HepG2 (cell line): Measurements from ENCODE around the gene CORO1A. TPM values are rescaled to one million over a fixed set of nuclear protein-coding genes. Genes with fewer than 3 reads are reported as not detected.
"Not testable (repeated sequence)": the region's sequence is repeated elsewhere in the genome, so short reads cannot be mapped to it uniquely, and the experiment has no call there.

ENCODE experiments used
- ATAC-seq: fragments of 200-7000 bp; cut with Tn5 transposase; 3 replicates; pipeline ENCODE4 v1.9.1; 2020; ENCODE audit warnings: mild to moderate bottlenecking, moderate library complexity
- BruUV-seq: library from RNA; stranded (reverse); fragments of 400-500 nt; replicated peaks from 2 replicates; lab custom pipeline; 2021; lab: Mats Ljungman, UMichigan
- CTCF ChIA-PET: fragments of 300-600 bp; formaldehyde crosslinking; extraction: SDS; loops from one replicate; lab custom pipeline; 2021; ENCODE audit warnings: low total read pairs, inconsistent platforms, low intra/inter-chr PET ratio; lab: Yijun Ruan, JAX
- POLR2A ChIA-PET: fragments of 350-600 bp; sonication (Branson Sonifier 250); formaldehyde crosslinking; loops from one replicate; lab custom pipeline; 2020; ENCODE audit warnings: antibody characterized with exemption, inconsistent platforms; lab: Yijun Ruan, JAX
- DNase-seq: peaks from one replicate; pipeline ENCODE4 v3.0.0-alpha.2; 2015; ENCODE audit warnings: low spot score
- FAIRE-seq: peaks from 3 replicates; lab custom pipeline; 2011; peaks lifted over from hg19 to GRCh38; lab: Jason Lieb, UNC
- H2AFZ ChIP-seq: one replicate; pipeline ENCODE4 v1.6.1; 2011; ENCODE audit warnings: low read length, inconsistent platforms
- H3K27ac ChIP-seq: fragments of 300-600 bp; 3 replicates; pipeline ENCODE4 v1.8.0; 2011; ENCODE audit warnings: mixed run types, mild to moderate bottlenecking, mixed read lengths, low read length, inconsistent platforms; ENCODE audit not compliant: insufficient read depth; ENCODE audit errors: extremely low read length
- H3K27me3 ChIP-seq, 2 experiments: fragments of 200-600 bp in 1 of 2; 2 replicates in 1 of 2; 3 replicates in 1 of 2; pipeline versions ENCODE4 v1.6.0 to v1.8.0; 2011; ENCODE audit warnings: low read length in 2 of 2, mild to moderate bottlenecking in 2 of 2, moderate library complexity in 2 of 2, inconsistent platforms in 1 of 2; ENCODE audit not compliant: insufficient read depth in 2 of 2, control insufficient read depth in 1 of 2
- H3K36me3 ChIP-seq, 2 experiments: fragments of 200-600 bp in 1 of 2; replicated peaks in 1 of 2; 2 replicates in 1 of 2; 3 replicates in 1 of 2; pipeline versions ENCODE4 v1.5.1 to v1.8.0; 2011; ENCODE audit warnings: low read length in 2 of 2, inconsistent platforms in 1 of 2; ENCODE audit not compliant: insufficient read depth in 2 of 2, control insufficient read depth in 1 of 2
- H3K4me1 ChIP-seq: 2 replicates; pipeline ENCODE4 v1.5.1; 2012; ENCODE audit warnings: low read length, inconsistent platforms; ENCODE audit not compliant: insufficient read depth
- H3K4me2 ChIP-seq: 2 replicates; pipeline ENCODE4 v1.6.0; 2011; ENCODE audit warnings: low read depth, low read length, inconsistent platforms
- H3K4me3 ChIP-seq, 3 experiments: fragments of 200-600 bp in 1 of 3; sonication (generic), shearing (Covaris generic) in 1 of 3; replicated peaks in 1 of 3; 2 replicates each; pipeline ENCODE4 v1.5.1; 2011 to 2016; ENCODE audit warnings: low read length in 3 of 3, inconsistent platforms in 2 of 3, low read depth in 2 of 3, mild to moderate bottlenecking in 2 of 3, control low read depth in 1 of 3, mixed read lengths in 1 of 3; ENCODE audit not compliant: insufficient read depth in 1 of 3
- H3K79me2 ChIP-seq: one replicate; pipeline ENCODE4 v1.6.1; 2011; ENCODE audit warnings: low read length, inconsistent platforms; ENCODE audit not compliant: insufficient read depth
- H3K9ac ChIP-seq: 2 replicates; pipeline ENCODE4 v1.6.0; 2011; ENCODE audit warnings: mild to moderate bottlenecking, low read depth, low read length, inconsistent platforms; ENCODE audit not compliant: insufficient read depth
- H3K9me3 ChIP-seq: 2 replicates; pipeline ENCODE4 v1.5.1; 2012; ENCODE audit warnings: mild to moderate bottlenecking, low read length
- H4K20me1 ChIP-seq: 2 replicates; pipeline ENCODE4 v1.6.0; 2011; ENCODE audit warnings: inconsistent platforms, mild to moderate bottlenecking, low read length, moderate library complexity; ENCODE audit not compliant: insufficient read depth
- WGBS: methylation state at CpG from one replicate; pipeline ENCODE4 v1.1.6; 2017; ENCODE audit warnings: low lambda C conversion rate; 5-methylcytosine and 5-hydroxymethylcytosine counted together
- in situ Hi-C: cut with HindIII; loops from 2 replicates; pipeline ENCODE4 v1.10.0; 2017; ENCODE audit warnings: low pct_unique_long_range_greater_than_20kb; ENCODE audit not compliant: extremely low pct_ligation_motif_present
- intact Hi-C: fragments of 100-400 bp; cut with micrococcal nuclease; formaldehyde crosslinking; loops from one replicate; pipeline ENCODE4 v1.10.0; 2022; ENCODE audit not compliant: unreplicated experiment
- polyA plus RNA-seq, 8 experiments: library from polyadenylated mRNA; depleted of rRNA in 3 of 8; stranded (reverse) in 7 of 8; unstranded in 1 of 8; fragments of >200 nt; fragmentation: Illumina TruSeq in 4 of 8; extraction: Trizol in 4 of 8; gene quantifications; 2 replicates each; pipeline versions ENCODE4 v1.2.1 to v1.2.3, GENCODE V29; 2011 to 2016; ENCODE audit warnings: low read depth in 4 of 8, missing spikeins in 1 of 8, mixed read lengths in 1 of 8; ENCODE audit not compliant: insufficient read depth in 1 of 8
- small RNA-seq, 3 experiments: library from RNA; depleted of rRNA; stranded (forward); fragments of <200 nt; gene quantifications; one replicate each; pipeline ENCODE3, GENCODE V24; 2012; ENCODE audit warnings: low read depth in 2 of 3, low replicate concordance in 1 of 3; ENCODE audit not compliant: insufficient read length in 3 of 3, insufficient read depth in 2 of 3
- total RNA-seq, 5 experiments: library from RNA; depleted of rRNA; stranded (reverse); fragments of >200 nt; fragmentation: Illumina TruSeq; extraction: Trizol; gene quantifications; 2 replicates each; pipeline ENCODE4 v1.2.3, GENCODE V29; 2016; ENCODE audit warnings: low read depth in 1 of 5

The CORO1A gene
- total and polyA plus RNA-seq, 2 of the 13 experiments (the other 11 are each of a cell fraction or from before 2014, with no cell fraction given) = 6.5 to 12.9 TPM

GRCh38 chr16:30217082-30217481, 33.7 kb downstream of the CORO1A start:
- intact Hi-C loops, H3K4me2 ChIP-seq, H3K9ac ChIP-seq, H3K27me3 ChIP-seq, CTCF ChIA-PET, H3K79me2 ChIP-seq, H2AFZ ChIP-seq, FAIRE-seq, DNase-seq, POLR2A ChIA-PET, ATAC-seq, H3K9me3 ChIP-seq, H3K36me3 ChIP-seq, H3K4me1 ChIP-seq, H3K4me3 ChIP-seq, H4K20me1 ChIP-seq, BruUV-seq, H3K27ac ChIP-seq, in situ Hi-C loops: not testable (repeated sequence)
- 18% methylated on average over 3 of the region's 5 CpGs for WGBS

Small RNA genes lying within 50 kb of the gene (small RNA-seq; reads per million reads assigned to genes)
- gene AC106782.4 = 0 reads per million in 3 experiments

Other genes with a start within 250 kb of the CORO1A start
- 64.5 and 105 TPM in 2 replicates for gene TMEM219, start 221.5 kb upstream of the CORO1A start, total RNA-seq (2016; rRNA removed; fragmentation: Illumina TruSeq; extraction: Trizol)
- gene TMEM219, start 221.5 kb upstream of the CORO1A start, polyA plus RNA-seq (2011; rRNA removed) = 115 and 151 TPM in 2 replicates
- 27.6 and 43.2 TPM in 2 replicates for gene TAOK2, start 209.7 kb upstream of the CORO1A start, total RNA-seq (2016; rRNA removed; fragmentation: Illumina TruSeq; extraction: Trizol)
- gene TAOK2, start 209.7 kb upstream of the CORO1A start, polyA plus RNA-seq (2011; rRNA removed) = 17.4 and 24.8 TPM in 2 replicates
- 17.2 and 17.3 TPM in 2 replicates for gene HIRIP3, start 188.0 kb upstream of the CORO1A start, total RNA-seq (2016; rRNA removed; fragmentation: Illumina TruSeq; extraction: Trizol)
- gene HIRIP3, start 188.0 kb upstream of the CORO1A start, polyA plus RNA-seq (2011; rRNA removed) = 12.6 and 16.3 TPM in 2 replicates
- gene INO80E, start 187.4 kb upstream of the CORO1A start, total RNA-seq (2016; rRNA removed; fragmentation: Illumina TruSeq; extraction: Trizol) = 39.5 and 45.6 TPM in 2 replicates
- 25.8 and 28.4 TPM in 2 replicates for gene INO80E, start 187.4 kb upstream of the CORO1A start, polyA plus RNA-seq (2011; rRNA removed)
- gene DOC2A, start 172.6 kb upstream of the CORO1A start, total RNA-seq (2016; rRNA removed; fragmentation: Illumina TruSeq; extraction: Trizol) = 0.15 and 0.21 TPM in 2 replicates
- 0.55 and 1.4 TPM in 2 replicates for gene DOC2A, start 172.6 kb upstream of the CORO1A start, polyA plus RNA-seq (2011; rRNA removed)
- not detected in 2 replicates for gene C16orf92, start 160.4 kb upstream of the CORO1A start, total RNA-seq (2016; rRNA removed; fragmentation: Illumina TruSeq; extraction: Trizol)
- not detected in 2 replicates for gene C16orf92, start 160.4 kb upstream of the CORO1A start, polyA plus RNA-seq (2011; rRNA removed)
- gene TLCD3B, start 152.3 kb upstream of the CORO1A start, total RNA-seq (2016; rRNA removed; fragmentation: Illumina TruSeq; extraction: Trizol) = not detected in 2 replicates
- 0.24 TPM in 1 of 2 replicates, not detected in the other for gene TLCD3B, start 152.3 kb upstream of the CORO1A start, polyA plus RNA-seq (2011; rRNA removed)
- 925 and 999 TPM in 2 replicates for gene ALDOA, start 117.8 kb upstream of the CORO1A start, total RNA-seq (2016; rRNA removed; fragmentation: Illumina TruSeq; extraction: Trizol)
- gene ALDOA, start 117.8 kb upstream of the CORO1A start, polyA plus RNA-seq (2011; rRNA removed) = 1,884 and 1,912 TPM in 2 replicates
- gene PPP4C, start 107.6 kb upstream of the CORO1A start, total RNA-seq (2016; rRNA removed; fragmentation: Illumina TruSeq; extraction: Trizol) = 176 and 177 TPM in 2 replicates
- 220 and 272 TPM in 2 replicates for gene PPP4C, start 107.6 kb upstream of the CORO1A start, polyA plus RNA-seq (2011; rRNA removed)
- 0.24 TPM in 1 of 2 replicates, not detected in the other for gene TBX6, start 91.7 kb upstream of the CORO1A start, total RNA-seq (2016; rRNA removed; fragmentation: Illumina TruSeq; extraction: Trizol)
- gene TBX6, start 91.7 kb upstream of the CORO1A start, polyA plus RNA-seq (2011; rRNA removed) = 0.42 and 0.51 TPM in 2 replicates
- 4.8 and 5.4 TPM in 2 replicates for gene YPEL3, start 87.4 kb upstream of the CORO1A start, total RNA-seq (2016; rRNA removed; fragmentation: Illumina TruSeq; extraction: Trizol)
- gene YPEL3, start 87.4 kb upstream of the CORO1A start, polyA plus RNA-seq (2011; rRNA removed) = 47.0 and 63.6 TPM in 2 replicates
- 14.3 and 20.6 TPM in 2 replicates for gene GDPD3, start 70.1 kb upstream of the CORO1A start, total RNA-seq (2016; rRNA removed; fragmentation: Illumina TruSeq; extraction: Trizol)
- gene GDPD3, start 70.1 kb upstream of the CORO1A start, polyA plus RNA-seq (2011; rRNA removed) = 18.7 and 21.2 TPM in 2 replicates
- gene MAPK3, start 60.4 kb upstream of the CORO1A start, total RNA-seq (2016; rRNA removed; fragmentation: Illumina TruSeq; extraction: Trizol) = 27.7 and 32.5 TPM in 2 replicates
- gene MAPK3, start 60.4 kb upstream of the CORO1A start, polyA plus RNA-seq (2011; rRNA removed) = 168 and 206 TPM in 2 replicates
- 295 and 354 TPM in 2 replicates for gene BOLA2B, start 10.1 kb downstream of the CORO1A start, total RNA-seq (2016; rRNA removed; fragmentation: Illumina TruSeq; extraction: Trizol)
- 63.8 and 97.0 TPM in 2 replicates for gene BOLA2B, start 10.1 kb downstream of the CORO1A start, polyA plus RNA-seq (2011; rRNA removed)
- gene SLX1A, start 10.3 kb downstream of the CORO1A start, total RNA-seq (2016; rRNA removed; fragmentation: Illumina TruSeq; extraction: Trizol) = 13.4 and 37.1 TPM in 2 replicates
- gene SLX1A, start 10.3 kb downstream of the CORO1A start, polyA plus RNA-seq (2011; rRNA removed) = 9.1 and 12.0 TPM in 2 replicates
- 20.7 and 28.3 TPM in 2 replicates for gene SULT1A3, start 15.7 kb downstream of the CORO1A start, total RNA-seq (2016; rRNA removed; fragmentation: Illumina TruSeq; extraction: Trizol)
- 15.4 and 21.0 TPM in 2 replicates for gene SULT1A3, start 15.7 kb downstream of the CORO1A start, polyA plus RNA-seq (2011; rRNA removed)
- gene NPIPB13, start 64.9 kb downstream of the CORO1A start, total RNA-seq (2016; rRNA removed; fragmentation: Illumina TruSeq; extraction: Trizol) = 1.00 and 1.3 TPM in 2 replicates
- 2.7 and 4.4 TPM in 2 replicates for gene NPIPB13, start 64.9 kb downstream of the CORO1A start, polyA plus RNA-seq (2011; rRNA removed)
- 54.6 and 69.9 TPM in 2 replicates for gene CD2BP2, start 171.7 kb downstream of the CORO1A start, total RNA-seq (2016; rRNA removed; fragmentation: Illumina TruSeq; extraction: Trizol)
- 24.9 and 27.3 TPM in 2 replicates for gene CD2BP2, start 171.7 kb downstream of the CORO1A start, polyA plus RNA-seq (2011; rRNA removed)
- 20.8 and 24.8 TPM in 2 replicates for gene TBC1D10B, start 186.9 kb downstream of the CORO1A start, total RNA-seq (2016; rRNA removed; fragmentation: Illumina TruSeq; extraction: Trizol)
- gene TBC1D10B, start 186.9 kb downstream of the CORO1A start, polyA plus RNA-seq (2011; rRNA removed) = 15.7 and 16.4 TPM in 2 replicates
- gene MYL11, start 191.2 kb downstream of the CORO1A start, total RNA-seq (2016; rRNA removed; fragmentation: Illumina TruSeq; extraction: Trizol) = not detected in 2 replicates
- gene MYL11, start 191.2 kb downstream of the CORO1A start, polyA plus RNA-seq (2011; rRNA removed) = not detected in 2 replicates
- gene SEPTIN1, start 199.0 kb downstream of the CORO1A start, total RNA-seq (2016; rRNA removed; fragmentation: Illumina TruSeq; extraction: Trizol) = 0.18 and 0.27 TPM in 2 replicates
- gene SEPTIN1, start 199.0 kb downstream of the CORO1A start, polyA plus RNA-seq (2011; rRNA removed) = 0.67 and 0.94 TPM in 2 replicates
- 10.9 and 12.3 TPM in 2 replicates for gene ZNF48, start 211.8 kb downstream of the CORO1A start, total RNA-seq (2016; rRNA removed; fragmentation: Illumina TruSeq; extraction: Trizol)
- 9.9 and 11.7 TPM in 2 replicates for gene ZNF48, start 211.8 kb downstream of the CORO1A start, polyA plus RNA-seq (2011; rRNA removed)
- gene ZNF771, start 224.0 kb downstream of the CORO1A start, total RNA-seq (2016; rRNA removed; fragmentation: Illumina TruSeq; extraction: Trizol) = 10.9 and 11.8 TPM in 2 replicates
- 5.0 and 5.4 TPM in 2 replicates for gene ZNF771, start 224.0 kb downstream of the CORO1A start, polyA plus RNA-seq (2011; rRNA removed)
- gene DCTPP1, start 246.4 kb downstream of the CORO1A start, total RNA-seq (2016; rRNA removed; fragmentation: Illumina TruSeq; extraction: Trizol) = 74.4 and 105 TPM in 2 replicates
- 52.9 and 54.8 TPM in 2 replicates for gene DCTPP1, start 246.4 kb downstream of the CORO1A start, polyA plus RNA-seq (2011; rRNA removed)